A549 treated with Mapracorat at 1 μM for 4 hours (cell line): ENCODE data around the gene OR1D2. TPM values are rescaled to one million over a fixed set of nuclear protein-coding genes. Genes with fewer than 3 reads are reported as not detected.

Experiments
- total RNA-seq: library from RNA; stranded (reverse); fragments of 200-300 nt; extraction: Qiagen RNA extraction; gene quantifications from 5 replicates; pipeline ENCODE4 v1.2.3, GENCODE V29; 2022

The OR1D2 gene
- total RNA-seq, result not detected in 5 replicates

GRCh38 chr17:3104322-3104721 lies at the start of gene OR1D2:
TSS of gene OR1D2 (minus strand) at chr17:3104422. CDS start at chr17:3092996, 11,426 bp downstream.

GRCh38 chr17:3127451-3127850 lies 23.2 kb upstream of the OR1D2 start, which contains the start of gene OR1G1:
TSS of gene OR1G1 (minus strand) at chr17:3127551. CDS start at chr17:3127551, 0 bp downstream.

GRCh38 chr17:3063507-3063906 lies 40.7 kb downstream of the OR1D2 start, which contains the start of gene OR1D5:
TSS of gene OR1D5 (minus strand) at chr17:3063607. CDS start at chr17:3063607, 0 bp downstream.

Other genes with a start within 250 kb of the OR1D2 start
- gene OR1D5, start 40.8 kb downstream of the OR1D2 start, total RNA-seq, result not detected in 5 replicates
- not detected in 5 replicates for gene OR1G1, start 23.1 kb upstream of the OR1D2 start, total RNA-seq
- gene OR1A2, start 93.1 kb upstream of the OR1D2 start, total RNA-seq, result not detected in 5 replicates
- not detected in 5 replicates for gene OR1A1, start 103.2 kb upstream of the OR1D2 start, total RNA-seq
- gene OR3A1, start 193.9 kb upstream of the OR1D2 start, total RNA-seq, result not detected in 5 replicates